HEK293T (cell line): Measurements from ENCODE around the gene GMCL1.

Experiments
- CTBP1 ChIP-seq: fragments of 450-650 bp; IDR thresholded peaks from 2 replicates; pipeline ENCODE4 v1.6.1; 2016; ENCODE audit warnings: borderline replicate concordance
- FOXK2 ChIP-seq: fragments of 450-650 bp; IDR thresholded peaks from 2 replicates; pipeline ENCODE4 v1.6.1; 2016; ENCODE audit warnings: mild to moderate bottlenecking
- NFRKB ChIP-seq: fragments of 450-650 bp; IDR thresholded peaks from 2 replicates; pipeline ENCODE4 v1.6.1; 2016; ENCODE audit warnings: mild to moderate bottlenecking, moderate library complexity

- no peak for TF ChIP-seq FOXK2
- no peak for TF ChIP-seq CTBP1
- TF ChIP-seq NFRKB = no peak
These were observed 59.0 kb downstream of the GMCL1 start for GRCh38 chr2:69888451-69888850.
